IMR-90 (cell line): ENCODE data around the gene HOXB8. TPM values are rescaled to one million over a fixed set of nuclear protein-coding genes. Genes with fewer than 3 reads are reported as not detected.

Source experiments
- ATAC-seq: fragments of 200-7000 bp; cut with Tn5 transposase; 2 replicates; pipeline ENCODE4 v1.9.1; 2020; ENCODE audit warnings: low read depth, mild to moderate bottlenecking, moderate library complexity
- BruUV-seq: library from RNA; stranded (reverse); fragments of 400-500 nt; replicated peaks from 2 replicates; lab custom pipeline; 2021; lab: Mats Ljungman, UMichigan
- CTCF ChIA-PET: fragments of 300-600 bp; formaldehyde crosslinking; extraction: SDS; loops from one replicate; lab custom pipeline; 2021; ENCODE audit warnings: antibody characterized with exemption; lab: Yijun Ruan, JAX
- POLR2A ChIA-PET: fragments of 300-600 bp; sonication (Branson Sonifier 250); formaldehyde crosslinking; loops from one replicate; lab custom pipeline; 2022; ENCODE audit warnings: antibody characterized with exemption; ENCODE audit not compliant: unreplicated experiment; lab: Charles Lee
- DNase-seq: peaks from one replicate; pipeline ENCODE4 v3.0.0; 2013
- H2AFZ ChIP-seq: replicated peaks from 2 replicates; pipeline ENCODE3; 2013; ENCODE audit warnings: low read length, mild to moderate bottlenecking; ENCODE audit not compliant: poor library complexity
- H2AK5ac ChIP-seq: 2 replicates; pipeline ENCODE4 v1.6.1; 2013; ENCODE audit warnings: low read depth, low read length, inconsistent platforms
- H2AK9ac ChIP-seq: replicated peaks from 2 replicates; pipeline ENCODE3; 2013; ENCODE audit warnings: mild to moderate bottlenecking, low read depth, low read length, moderate library complexity; ENCODE audit not compliant: poor library complexity
- H2BK120ac ChIP-seq: 2 replicates; pipeline ENCODE4 v1.6.1; 2013; ENCODE audit warnings: low read depth, low read length, inconsistent platforms
- H2BK15ac ChIP-seq: 3 replicates; pipeline ENCODE4 v1.6.1; 2013; ENCODE audit warnings: low read depth, low read length, inconsistent platforms
- H2BK20ac ChIP-seq: 2 replicates; pipeline ENCODE4 v1.6.1; 2013; ENCODE audit warnings: low read depth, mild to moderate bottlenecking, inconsistent platforms, low read length, moderate library complexity
- H2BK5ac ChIP-seq: 2 replicates; pipeline ENCODE4 v1.6.1; 2013; ENCODE audit warnings: mild to moderate bottlenecking, low read depth, low read length, inconsistent platforms; ENCODE audit not compliant: poor library complexity, severe bottlenecking
- H3K14ac ChIP-seq: replicated peaks from 2 replicates; pipeline ENCODE4 v1.6.1; 2013; ENCODE audit warnings: low read depth, low read length, inconsistent platforms
- H3K18ac ChIP-seq: 2 replicates; pipeline ENCODE4 v1.6.1; 2013; ENCODE audit warnings: low read depth, low read length, control low read depth
- H3K23ac ChIP-seq: 2 replicates; pipeline ENCODE4 v1.6.1; 2013; ENCODE audit warnings: low read depth, low read length, inconsistent platforms
- H3K27ac ChIP-seq: 2 replicates; pipeline ENCODE4 v1.5.1; 2013; ENCODE audit warnings: mild to moderate bottlenecking, control low read depth, low read length; ENCODE audit not compliant: insufficient read depth
- H3K27me3 ChIP-seq: 2 replicates; pipeline ENCODE4 v1.6.1; 2013; ENCODE audit warnings: low read length; ENCODE audit not compliant: control insufficient read depth, insufficient read depth
- H3K36me3 ChIP-seq: 2 replicates; pipeline ENCODE4 v1.6.1; 2013; ENCODE audit warnings: low read length, mixed read lengths; ENCODE audit not compliant: control insufficient read depth, insufficient read depth
- H3K4ac ChIP-seq: 2 replicates; pipeline ENCODE4 v1.6.1; 2013; ENCODE audit warnings: low read depth, low read length, inconsistent platforms
- H3K4me1 ChIP-seq: 2 replicates; pipeline ENCODE4 v1.6.1; 2013; ENCODE audit warnings: low read length, mixed read lengths; ENCODE audit not compliant: control insufficient read depth, insufficient read depth
- H3K4me2 ChIP-seq: 2 replicates; pipeline ENCODE4 v1.6.1; 2013; ENCODE audit warnings: low read depth, mild to moderate bottlenecking, control low read depth, low read length, moderate library complexity
- H3K4me3 ChIP-seq: 2 replicates; pipeline ENCODE4 v1.5.1; 2013; ENCODE audit warnings: low read depth, mild to moderate bottlenecking, control low read depth, low read length, moderate library complexity; ENCODE audit not compliant: insufficient read depth
- H3K56ac ChIP-seq: 2 replicates; pipeline ENCODE4 v1.6.1; 2013; ENCODE audit warnings: low read length, inconsistent platforms; ENCODE audit not compliant: insufficient read depth; ENCODE audit errors: extremely low read depth
- H3K79me1 ChIP-seq, 2 experiments: 2 replicates each; pipeline ENCODE4 v1.6.1; 2013; ENCODE audit warnings: low read length in 2 of 2, inconsistent platforms in 1 of 2, low read depth in 1 of 2
- H3K9ac ChIP-seq: 2 replicates; pipeline ENCODE4 v1.6.1; 2013; ENCODE audit warnings: low read depth, low read length, control low read depth
- H3K9me1 ChIP-seq: 2 replicates; pipeline ENCODE4 v1.6.1; 2013; ENCODE audit warnings: low read length, inconsistent platforms; ENCODE audit not compliant: insufficient read depth
- H3K9me3 ChIP-seq: 2 replicates; pipeline ENCODE4 v1.6.1; 2013; ENCODE audit warnings: low read length; ENCODE audit not compliant: control insufficient read depth, insufficient read depth
- H4K20me1 ChIP-seq: 2 replicates; pipeline ENCODE4 v1.6.1; 2013; ENCODE audit warnings: low read length, inconsistent platforms; ENCODE audit not compliant: insufficient read depth
- H4K5ac ChIP-seq: 2 replicates; pipeline ENCODE4 v1.6.1; 2013; ENCODE audit warnings: mild to moderate bottlenecking, low read depth, low read length, control low read depth
- H4K8ac ChIP-seq, 2 experiments: 2 replicates each; pipeline ENCODE4 v1.6.1; 2013; ENCODE audit warnings: low read depth in 2 of 2, low read length in 2 of 2, control low read depth in 1 of 2, inconsistent platforms in 1 of 2
- H4K91ac ChIP-seq: 2 replicates; pipeline ENCODE4 v1.6.1; 2013; ENCODE audit warnings: low read depth, low read length, inconsistent platforms; ENCODE audit not compliant: insufficient read depth
- BHLHE40 ChIP-seq: fragments of 150-350 bp; IDR thresholded peaks from 2 replicates; pipeline ENCODE4 v1.6.1; 2016; ENCODE audit warnings: mild to moderate bottlenecking, low read depth, low read length
- CEBPB ChIP-seq: IDR thresholded peaks from 2 replicates; pipeline ENCODE4 v1.6.1; 2012; ENCODE audit warnings: low read depth, low read length, improper control_type of control experiment
- CHD1 ChIP-seq: IDR thresholded peaks from 2 replicates; pipeline ENCODE4 v1.6.1; 2012; ENCODE audit warnings: low read depth, low read length, improper control_type of control experiment
- CTCF ChIP-seq: conservative IDR thresholded peaks from 2 replicates; pipeline ENCODE4 v1.5.1; 2012; ENCODE audit warnings: mild to moderate bottlenecking, low read depth, low read length, improper control_type of control experiment
- ELK1 ChIP-seq: fragments of 150-350 bp; IDR thresholded peaks from 2 replicates; pipeline ENCODE4 v1.6.1; 2016; ENCODE audit warnings: low read depth, mild to moderate bottlenecking, low read length, moderate library complexity, borderline replicate concordance
- FOS ChIP-seq: fragments of 150-350 bp; IDR thresholded peaks from 2 replicates; pipeline ENCODE4 v1.6.1; 2016; ENCODE audit warnings: low read depth, low read length
- MAFK ChIP-seq: IDR thresholded peaks from 2 replicates; pipeline ENCODE4 v1.6.1; 2012; ENCODE audit warnings: low read depth, low read length, improper control_type of control experiment
- POLR2A ChIP-seq: IDR thresholded peaks from 2 replicates; pipeline ENCODE4 v1.6.1; 2012; ENCODE audit warnings: mild to moderate bottlenecking, low read depth, low read length
- RAD21 ChIP-seq: IDR thresholded peaks from 2 replicates; pipeline ENCODE4 v1.6.1; 2012; ENCODE audit warnings: low read length, improper control_type of control experiment
- RCOR1 ChIP-seq: IDR thresholded peaks from 2 replicates; pipeline ENCODE4 v1.6.1; 2012; ENCODE audit warnings: mild to moderate bottlenecking, low read length, improper control_type of control experiment; ENCODE audit not compliant: insufficient replicate concordance
- RFX5 ChIP-seq: IDR thresholded peaks from 2 replicates; pipeline ENCODE4 v1.8.0; 2012; ENCODE audit warnings: low read depth, mild to moderate bottlenecking, low read length, moderate library complexity
- SMC3 ChIP-seq: fragments of 150-350 bp; IDR thresholded peaks from 2 replicates; pipeline ENCODE4 v1.6.1; 2016; ENCODE audit warnings: low read depth, mild to moderate bottlenecking, antibody characterized with exemption, low read length, moderate library complexity
- USF2 ChIP-seq: fragments of 150-350 bp; IDR thresholded peaks from 2 replicates; pipeline ENCODE4 v1.6.1; 2017; ENCODE audit warnings: mild to moderate bottlenecking, antibody characterized with exemption, low read length, low read depth
- WGBS, 2 experiments: methylation state at CpG; one replicate each; pipeline versions ENCODE4 v1.1.5 to v1.1.7; 2013; ENCODE audit warnings: missing lambda C conversion rate in 2 of 2; ENCODE audit not compliant: insufficient read length in 1 of 2; ENCODE audit errors: extremely low coverage in 2 of 2; 5-methylcytosine and 5-hydroxymethylcytosine counted together
- dilution Hi-C: fragments of 300-500 bp; cut with HindIII; formaldehyde crosslinking; loops from one replicate; pipeline ENCODE4 v1.14.3; 2018; ENCODE audit warnings: low sequenced_read_pairs; ENCODE audit not compliant: unreplicated experiment
- in situ Hi-C: fragments of 300-500 bp; cut with MboI; formaldehyde crosslinking; loops from 3 replicates; pipeline ENCODE4 v1.14.3; 2019; ENCODE audit warnings: low sequenced_read_pairs, inconsistent platforms, mixed read lengths
- intact Hi-C: fragments of 100-400 bp; cut with micrococcal nuclease; formaldehyde crosslinking; loops from 2 replicates; pipeline ENCODE4 v1.10.0; 2022
- polyA plus RNA-seq, 3 experiments: library from polyadenylated mRNA; depleted of rRNA; stranded (reverse); fragments of >200 nt; gene quantifications; 2 replicates each; pipeline ENCODE4 v1.2.3, GENCODE V29; 2012; ENCODE audit warnings: low replicate concordance in 1 of 3
- total RNA-seq: library from RNA; depleted of rRNA; stranded (reverse); fragments of >200 nt; gene quantifications from 2 replicates; pipeline ENCODE4 v1.2.3, GENCODE V29; 2012

Gene HOXB8
- total and polyA plus RNA-seq, 2 of the 4 experiments (the other 2 are of a cell fraction), result 0.54 to 5.3 TPM

GRCh38 chr17:48605409-48605919 is 9.6 kb downstream of the HOXB8 start:
- Histone ChIP-seq H3K36me3 (peaks cover 7% of the 10 kb centered on the region), H4K5ac (no peak overlapping the region), H3K9me1 (0 out of 2 replicates have a peak, but pooled peaks cover 3% of the 10 kb centered on the region), H3K4me2 (no peak overlapping the region), H2BK20ac (no peak overlapping the region), H3K56ac (no peak overlapping the region), H3K23ac (no peak overlapping the region), H2BK15ac (no peak overlapping the region), H2AK9ac (no peak overlapping the region), H4K91ac (no peak overlapping the region), H3K27ac (no peak overlapping the region), H3K4me1 (peaks cover 12% of the 10 kb centered on the region), H3K4ac (no peak overlapping the region), H4K8ac (no peak overlapping the region), H3K14ac (no peak overlapping the region), H2AK5ac (no peak overlapping the region), H2AFZ (no peak overlapping the region), H3K27me3 (no peaks in the 10 kb centered on the region), H2BK120ac (no peak overlapping the region), H3K9me3 (no peaks in the 10 kb centered on the region), H3K79me1 (peaks cover 12 to 46% of the 10 kb centered on the region in 2 experiments; a peak in 3 of 4 replicates), H3K18ac (no peak overlapping the region), H3K4me3 (no peak overlapping the region), H4K20me1 (peaks cover 7% of the 10 kb centered on the region; the same call in 1 of the 2 replicates), H2BK5ac (no peak overlapping the region), H3K9ac (no peak overlapping the region)
- in situ Hi-C loops, result no loop called here
- ChIA-PET CTCF (no interaction called here), POLR2A (no interaction called here)
- ATAC-seq (no peak), DNase-seq (no peak)
- dilution Hi-C loops, result no loop called here
- no TSS peak for BruUV-seq
- intact Hi-C loops, result no loop called here
- 100% methylated on average over 2 of the region's 10 CpGs; no CpG with 5 or more reads in 1 of the 2 experiments for WGBS, 2 experiments
- TF ChIP-seq MAFK (no peak), BHLHE40 (no peak), RCOR1 (no peak), CTCF (no peak), RAD21 (no peak), FOS (no peak), USF2 (no peak), SMC3 (no peak), CHD1 (no peak), CEBPB (no peak), RFX5 (no peak), POLR2A (no peak), ELK1 (no peak)
